Panc1 (cell line): ENCODE data around the gene OR52M1. TPM values are rescaled to one million over a fixed set of nuclear protein-coding genes. Genes with fewer than 3 reads are reported as not detected.

Experiments
- ATAC-seq: fragments of 200-7000 bp; cut with Tn5 transposase; 2 replicates; pipeline ENCODE4 v1.9.1; 2020; ENCODE audit warnings: mild to moderate bottlenecking, moderate library complexity
- BruUV-seq: library from RNA; stranded (reverse); fragments of 400-500 nt; replicated peaks from 2 replicates; lab custom pipeline; 2021; lab: Mats Ljungman, UMichigan
- CTCF ChIA-PET: fragments of 300-600 bp; sonication (Branson Sonifier 250); formaldehyde crosslinking; loops from one replicate; lab custom pipeline; 2022; ENCODE audit warnings: antibody characterized with exemption; lab: Charles Lee
- POLR2A ChIA-PET: fragments of 300-600 bp; sonication (Branson Sonifier 250); formaldehyde crosslinking; loops from one replicate; lab custom pipeline; 2022; ENCODE audit warnings: antibody characterized with exemption; lab: Charles Lee
- DNase-seq: peaks from one replicate; pipeline ENCODE4 v3.0.0-alpha.2; 2010; ENCODE audit warnings: low read depth, low spot score
- H3K27ac ChIP-seq: 2 replicates; pipeline ENCODE4 v1.5.1; 2011; ENCODE audit warnings: mild to moderate bottlenecking, low read length, inconsistent platforms
- H3K27me3 ChIP-seq: fragments of 200-500 bp; sonication (Bioruptor generic); 2 replicates; pipeline ENCODE4 v1.6.0; 2014; ENCODE audit warnings: low read length, inconsistent platforms; ENCODE audit not compliant: control insufficient read depth, insufficient read depth
- H3K36me3 ChIP-seq: fragments of 200-500 bp; sonication (Bioruptor generic); 2 replicates; pipeline ENCODE4 v1.5.1; 2014; ENCODE audit warnings: inconsistent platforms, mild to moderate bottlenecking, low read length, moderate library complexity; ENCODE audit not compliant: control insufficient read depth, insufficient read depth
- H3K4me1 ChIP-seq: 2 replicates; pipeline ENCODE4 v1.5.1; 2011; ENCODE audit warnings: inconsistent platforms, mild to moderate bottlenecking, low read length, moderate library complexity; ENCODE audit not compliant: control insufficient read depth, insufficient read depth
- H3K4me3 ChIP-seq, 2 experiments: 2 replicates each; pipeline ENCODE4 v1.5.1; 2011 to 2012; ENCODE audit warnings: low read depth in 2 of 2, low read length in 2 of 2, mild to moderate bottlenecking in 2 of 2, inconsistent platforms in 1 of 2, moderate library complexity in 1 of 2
- H3K9me3 ChIP-seq: fragments of 200-500 bp; sonication (Bioruptor generic); 2 replicates; pipeline ENCODE4 v1.5.1; 2014; ENCODE audit warnings: low read depth, mild to moderate bottlenecking, inconsistent platforms, low read length, moderate library complexity; ENCODE audit not compliant: control insufficient read depth, insufficient read depth
- CTCF ChIP-seq: fragments of 450-650 bp; IDR thresholded peaks from 2 replicates; pipeline ENCODE4 v1.5.1; 2017; ENCODE audit warnings: mild to moderate bottlenecking
- POLR2AphosphoS5 ChIP-seq: IDR thresholded peaks from 2 replicates; pipeline ENCODE4 v1.6.1; 2012; ENCODE audit warnings: mild to moderate bottlenecking, low read depth, low read length, moderate library complexity
- SIN3A ChIP-seq: IDR thresholded peaks from 2 replicates; pipeline ENCODE4 v1.6.1; 2012; ENCODE audit warnings: low read depth, mild to moderate bottlenecking, low read length, moderate library complexity, borderline replicate concordance; ENCODE audit not compliant: insufficient read depth
- TCF7L2 ChIP-seq: IDR thresholded peaks from 2 replicates; pipeline ENCODE4 v1.6.1; 2011; ENCODE audit warnings: mild to moderate bottlenecking, low read depth, low read length, inconsistent platforms
- in situ Hi-C: cut with HindIII; loops from 2 replicates; pipeline ENCODE4 v1.10.0; 2016; ENCODE audit warnings: low sequenced_read_pairs, low pct_unique_long_range_greater_than_20kb
- intact Hi-C: fragments of 100-400 bp; cut with micrococcal nuclease; formaldehyde crosslinking; loops from one replicate; pipeline ENCODE4 v1.10.0; 2022; ENCODE audit not compliant: unreplicated experiment
- total RNA-seq: library from RNA; stranded (reverse); gene quantifications from one replicate; pipeline ENCODE4 v1.2.1, GENCODE V29; 2021; ENCODE audit not compliant: unreplicated experiment
- TF ChIP-seq, protein P1 (sequence below), 2 experiments: IDR thresholded peaks; 2 replicates each; pipeline ENCODE4 v1.6.1; 2011 to 2012; ENCODE audit warnings: low read depth in 2 of 2, control low read depth in 1 of 2, low read length in 1 of 2, mild to moderate bottlenecking in 1 of 2, moderate library complexity in 1 of 2; ENCODE audit not compliant: insufficient read depth in 1 of 2

OR52M1 gene
- total RNA-seq, 1 experiment from 2014 or later: not detected

DNA sequence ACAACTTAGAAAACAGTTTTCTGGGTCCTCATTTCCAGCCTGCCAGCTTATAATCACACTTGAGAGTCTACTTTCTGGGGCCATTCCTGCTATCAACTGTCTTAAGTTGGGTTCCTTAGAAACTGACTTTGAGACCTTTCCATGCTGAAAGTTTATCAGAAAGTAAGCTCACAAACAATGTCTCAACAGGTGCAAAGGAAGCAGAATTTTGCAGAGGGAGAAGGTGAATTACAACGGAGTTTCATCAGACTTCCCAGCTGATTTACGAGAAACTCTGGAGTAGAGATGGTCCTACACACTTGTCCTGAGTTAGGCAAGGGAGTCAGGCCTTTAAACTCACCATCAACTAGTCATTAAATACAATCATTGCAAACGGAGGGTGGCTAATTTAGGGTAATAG is 31.9 kb downstream of the OR52M1 start:
- Histone ChIP-seq H3K9me3 (no peaks in the 10 kb centered on the region), H3K36me3 (no peaks in the 10 kb centered on the region), H3K27ac (no peak overlapping the region), H3K4me3 (no peak overlapping the region), H3K27me3 (peaks cover 26% of the 10 kb centered on the region), H3K4me1 (no peaks in the 10 kb centered on the region)
- intact Hi-C loops: no loop called here
- DNase-seq: no peak
- in situ Hi-C loops: no loop called here
- no TSS peak for BruUV-seq
- no peak for TF ChIP-seq SIN3A
- ATAC-seq: no peak
- CTCF ChIA-PET: interaction anchor here (0.7 kb wide), 1 partner anchor 369 kb away, joined by 3 read pairs; no protein-coding TSS in a partner anchor
- POLR2A ChIA-PET: no interaction called here

- POLR2A ChIA-PET: no interaction called here
Measured at GRCh38 chr11:4577761-4578160, 32.8 kb downstream of the OR52M1 start.

More at GRCh38 chr11:4577761-4578160, 32.8 kb downstream of the OR52M1 start:
- Histone ChIP-seq H3K36me3 (no peaks in the 10 kb centered on the region), H3K27ac (no peak overlapping the region), H3K27me3 (peaks cover 26% of the 10 kb centered on the region), H3K4me1 (no peaks in the 10 kb centered on the region), H3K4me3 (no peak overlapping the region), H3K9me3 (no peaks in the 10 kb centered on the region)
- BruUV-seq: no TSS peak
- no peak for TF ChIP-seq TCF7L2
- TF ChIP-seq SIN3A: no peak
- no peak for TF ChIP-seq POLR2AphosphoS5
- TF ChIP-seq CTCF: no peak
- TF ChIP-seq, protein P1, sequence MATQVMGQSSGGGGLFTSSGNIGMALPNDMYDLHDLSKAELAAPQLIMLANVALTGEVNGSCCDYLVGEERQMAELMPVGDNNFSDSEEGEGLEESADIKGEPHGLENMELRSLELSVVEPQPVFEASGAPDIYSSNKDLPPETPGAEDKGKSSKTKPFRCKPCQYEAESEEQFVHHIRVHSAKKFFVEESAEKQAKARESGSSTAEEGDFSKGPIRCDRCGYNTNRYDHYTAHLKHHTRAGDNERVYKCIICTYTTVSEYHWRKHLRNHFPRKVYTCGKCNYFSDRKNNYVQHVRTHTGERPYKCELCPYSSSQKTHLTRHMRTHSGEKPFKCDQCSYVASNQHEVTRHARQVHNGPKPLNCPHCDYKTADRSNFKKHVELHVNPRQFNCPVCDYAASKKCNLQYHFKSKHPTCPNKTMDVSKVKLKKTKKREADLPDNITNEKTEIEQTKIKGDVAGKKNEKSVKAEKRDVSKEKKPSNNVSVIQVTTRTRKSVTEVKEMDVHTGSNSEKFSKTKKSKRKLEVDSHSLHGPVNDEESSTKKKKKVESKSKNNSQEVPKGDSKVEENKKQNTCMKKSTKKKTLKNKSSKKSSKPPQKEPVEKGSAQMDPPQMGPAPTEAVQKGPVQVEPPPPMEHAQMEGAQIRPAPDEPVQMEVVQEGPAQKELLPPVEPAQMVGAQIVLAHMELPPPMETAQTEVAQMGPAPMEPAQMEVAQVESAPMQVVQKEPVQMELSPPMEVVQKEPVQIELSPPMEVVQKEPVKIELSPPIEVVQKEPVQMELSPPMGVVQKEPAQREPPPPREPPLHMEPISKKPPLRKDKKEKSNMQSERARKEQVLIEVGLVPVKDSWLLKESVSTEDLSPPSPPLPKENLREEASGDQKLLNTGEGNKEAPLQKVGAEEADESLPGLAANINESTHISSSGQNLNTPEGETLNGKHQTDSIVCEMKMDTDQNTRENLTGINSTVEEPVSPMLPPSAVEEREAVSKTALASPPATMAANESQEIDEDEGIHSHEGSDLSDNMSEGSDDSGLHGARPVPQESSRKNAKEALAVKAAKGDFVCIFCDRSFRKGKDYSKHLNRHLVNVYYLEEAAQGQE (IDR thresholded peaks at IDR 0.05; ENCODE audit: insufficient read depth in 1 of 2, low read depth in 2 of 2, low read length in 1 of 2): no peak
- in situ Hi-C loops (no loop called here), intact Hi-C loops (no loop called here)
- no peak for DNase-seq
- no peak for ATAC-seq
- CTCF ChIA-PET: interaction anchor here (0.7 kb wide), 1 partner anchor 370 kb away, joined by 3 read pairs; no protein-coding TSS in a partner anchor
